ENCODE data around the gene BMP2. TPM values are rescaled to one million over a fixed set of nuclear protein-coding genes. Genes with fewer than 3 reads are reported as not detected.

Gene BMP2
- total RNA-seq, 1 experiment from 2014 or later = 6.6 TPM

DNA sequence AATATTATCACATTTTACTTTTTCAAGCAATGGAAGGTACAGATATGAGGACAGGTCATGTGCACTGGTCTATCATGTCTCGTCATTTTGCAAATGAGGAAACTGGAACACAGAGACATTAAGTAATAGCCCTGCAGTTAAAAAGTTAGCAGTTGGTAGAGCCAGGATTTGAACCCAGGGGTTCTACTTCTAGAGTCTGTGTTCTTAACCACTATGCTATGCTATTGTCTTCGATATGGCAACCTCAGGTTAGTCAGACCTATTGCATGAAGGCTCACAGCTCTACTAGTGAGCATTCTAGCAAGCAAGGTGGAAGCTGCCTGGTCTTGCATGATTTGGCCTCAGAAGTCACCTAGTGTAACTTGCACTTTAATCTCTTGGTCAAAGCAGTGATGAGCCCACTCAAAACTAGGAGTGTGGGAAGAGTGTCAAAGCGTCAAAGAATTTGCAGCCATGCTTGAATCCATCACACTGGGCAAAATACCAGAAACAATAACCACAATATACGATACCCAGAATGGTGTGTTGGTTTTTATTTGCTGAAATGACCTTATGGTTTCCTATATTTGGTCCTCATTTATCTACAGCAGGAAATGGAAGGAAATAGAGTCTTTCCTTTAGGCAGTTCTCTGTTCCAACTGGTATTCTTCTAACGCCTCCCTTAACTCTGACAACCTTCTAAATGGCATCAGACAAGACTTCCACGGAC is 20.4 kb upstream of the BMP2 start:
- Mint-ChIP-seq H3K27me3 (ENCODE audit: low read depth) (no peaks in the 10 kb centered on the region), H3K27ac (no peak overlapping the region), H3K4me3 (no peak overlapping the region; a peak in 1 of 5 replicates), H3K36me3 (ENCODE audit: insufficient read depth in 1 of 3, low read depth in 3 of 3) (peaks cover 0 to 5% (median 0%) of the 10 kb centered on the region in 3 experiments; a peak in 4 of 7 replicates), H3K4me1 (no peaks in the 10 kb centered on the region), H3K9me3 (peaks cover 3 to 9% of the 10 kb centered on the region in 2 experiments; a peak in 3 of 5 replicates)
- H3K27ac ChIP-seq (ENCODE audit: insufficient read length, low read depth, low read length) = no peak overlapping the region
- no peak overlapping the region for H3K56ac ChIP-seq (ENCODE audit: insufficient read length, low read depth, low read length)
- no peaks in the 10 kb centered on the region for H3K27me3 ChIP-seq (ENCODE audit: insufficient read depth, low read length)
- no CpG with 5 or more reads among the region's 6 CpGs for WGBS (ENCODE audit: extremely low coverage, insufficient read length, low lambda C conversion rate)
- H4K8ac ChIP-seq (replicated peaks; ENCODE audit: insufficient read length, low read depth, low read length) = no peak overlapping the region
- no peak overlapping the region for H3K18ac ChIP-seq (ENCODE audit: insufficient read length, low read depth, low read length)
- no peaks in the 10 kb centered on the region for H3K4me1 ChIP-seq (ENCODE audit: insufficient read depth, low read length)
- H3K23me2 ChIP-seq (ENCODE audit: insufficient read length, low read depth, low read length, poor library complexity, severe bottlenecking) = no peaks in the 10 kb centered on the region
- no peak overlapping the region for H3K9ac ChIP-seq (ENCODE audit: extremely low read depth, insufficient read length, low read length)
- H3K79me2 ChIP-seq (ENCODE audit: insufficient read depth, low read length) = no peaks in the 10 kb centered on the region
- no peak overlapping the region for H3K4me2 ChIP-seq (ENCODE audit: insufficient read depth, insufficient read length, low read length)
- DNase-seq = no peak
- TF ChIP-seq, protein P1, sequence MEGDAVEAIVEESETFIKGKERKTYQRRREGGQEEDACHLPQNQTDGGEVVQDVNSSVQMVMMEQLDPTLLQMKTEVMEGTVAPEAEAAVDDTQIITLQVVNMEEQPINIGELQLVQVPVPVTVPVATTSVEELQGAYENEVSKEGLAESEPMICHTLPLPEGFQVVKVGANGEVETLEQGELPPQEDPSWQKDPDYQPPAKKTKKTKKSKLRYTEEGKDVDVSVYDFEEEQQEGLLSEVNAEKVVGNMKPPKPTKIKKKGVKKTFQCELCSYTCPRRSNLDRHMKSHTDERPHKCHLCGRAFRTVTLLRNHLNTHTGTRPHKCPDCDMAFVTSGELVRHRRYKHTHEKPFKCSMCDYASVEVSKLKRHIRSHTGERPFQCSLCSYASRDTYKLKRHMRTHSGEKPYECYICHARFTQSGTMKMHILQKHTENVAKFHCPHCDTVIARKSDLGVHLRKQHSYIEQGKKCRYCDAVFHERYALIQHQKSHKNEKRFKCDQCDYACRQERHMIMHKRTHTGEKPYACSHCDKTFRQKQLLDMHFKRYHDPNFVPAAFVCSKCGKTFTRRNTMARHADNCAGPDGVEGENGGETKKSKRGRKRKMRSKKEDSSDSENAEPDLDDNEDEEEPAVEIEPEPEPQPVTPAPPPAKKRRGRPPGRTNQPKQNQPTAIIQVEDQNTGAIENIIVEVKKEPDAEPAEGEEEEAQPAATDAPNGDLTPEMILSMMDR (conservative IDR thresholded peaks at IDR 0.05) = no peak
- no peak overlapping the region for H2BK120ac ChIP-seq (ENCODE audit: low read depth, low read length, poor library complexity, severe bottlenecking)
- no peak overlapping the region for H2BK12ac ChIP-seq (ENCODE audit: insufficient read length, low read depth, low read length)
- no peak overlapping the region for H2AFZ ChIP-seq (ENCODE audit: low read length)
- no peaks in the 10 kb centered on the region for H3K79me1 ChIP-seq (ENCODE audit: insufficient read depth, low read depth, low read length, poor library complexity, severe bottlenecking)
- no peak overlapping the region for H2BK20ac ChIP-seq (ENCODE audit: low read depth, low read length, poor library complexity, severe bottlenecking)
- no peak overlapping the region for H4K5ac ChIP-seq (ENCODE audit: insufficient read length, low read depth, low read length)
- H3K23ac ChIP-seq (ENCODE audit: insufficient read length, low read depth, low read length) = no peak overlapping the region
- no peaks in the 10 kb centered on the region for H4K20me1 ChIP-seq (ENCODE audit: control insufficient read depth, insufficient read depth, insufficient read length)
- no peak overlapping the region for H3T11ph ChIP-seq (ENCODE audit: low read length)
- H2BK5ac ChIP-seq (ENCODE audit: insufficient read length, low read length) = no peak overlapping the region
- H4K91ac ChIP-seq (ENCODE audit: insufficient read length, low read depth, low read length) = no peak overlapping the region
- H3K4ac ChIP-seq (ENCODE audit: low read depth, low read length) = no peak overlapping the region
- no peak overlapping the region for H3K14ac ChIP-seq (ENCODE audit: insufficient read depth, low read length)
- no peak overlapping the region for H2AK5ac ChIP-seq (ENCODE audit: insufficient read length, low read length)
- no peaks in the 10 kb centered on the region for H3K9me3 ChIP-seq (ENCODE audit: control insufficient read depth, low read depth, low read length)
- no peak overlapping the region for H2BK15ac ChIP-seq (ENCODE audit: low read depth, low read length)
